ENCODE data around the gene ELOB. TPM values are rescaled to one million over a fixed set of nuclear protein-coding genes. Genes with fewer than 3 reads are reported as not detected.

ELOB gene
- total RNA-seq, 1 donor from 2014 or later = 402 TPM

DNA sequence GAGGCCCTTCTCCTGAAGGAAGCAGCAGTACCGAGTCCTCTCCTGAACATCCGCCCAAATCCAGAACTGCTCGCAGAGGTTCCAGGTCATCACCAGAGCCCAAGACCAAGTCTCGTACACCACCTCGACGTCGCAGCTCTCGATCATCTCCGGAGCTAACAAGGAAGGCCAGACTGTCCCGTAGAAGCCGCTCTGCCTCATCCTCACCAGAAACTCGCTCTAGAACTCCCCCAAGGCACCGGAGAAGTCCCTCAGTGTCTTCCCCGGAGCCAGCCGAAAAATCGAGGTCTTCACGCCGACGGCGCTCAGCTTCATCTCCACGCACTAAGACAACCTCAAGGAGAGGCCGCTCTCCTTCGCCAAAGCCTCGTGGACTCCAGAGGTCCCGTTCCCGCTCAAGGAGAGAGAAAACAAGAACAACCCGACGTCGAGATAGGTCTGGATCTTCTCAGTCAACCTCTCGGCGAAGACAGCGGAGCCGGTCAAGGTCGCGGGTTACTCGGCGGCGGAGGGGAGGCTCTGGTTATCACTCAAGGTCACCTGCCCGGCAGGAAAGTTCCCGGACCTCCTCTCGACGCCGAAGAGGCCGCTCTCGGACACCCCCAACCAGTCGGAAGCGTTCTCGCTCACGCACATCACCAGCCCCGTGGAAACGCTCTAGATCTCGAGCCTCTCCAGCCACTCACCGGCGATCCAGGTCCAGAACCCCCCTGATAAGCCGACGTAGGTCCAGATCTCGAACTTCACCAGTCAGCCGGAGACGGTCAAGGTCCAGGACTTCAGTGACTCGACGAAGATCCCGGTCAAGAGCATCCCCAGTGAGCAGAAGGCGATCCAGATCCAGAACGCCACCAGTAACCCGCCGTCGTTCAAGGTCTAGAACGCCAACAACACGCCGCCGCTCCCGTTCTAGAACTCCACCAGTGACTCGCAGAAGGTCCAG, 11.3 kb downstream of the ELOB start:
- Histone ChIP-seq H3F3A (ENCODE audit: low read depth) (peaks cover 75% of the 10 kb centered on the region), H4K20me1 (ENCODE audit: low read depth) (peaks cover 48% of the 10 kb centered on the region), H3K9ac (no peak overlapping the region), H3K27ac (no peak overlapping the region), H3K79me2 (ENCODE audit: low read depth) (peaks cover 86% of the 10 kb centered on the region), H3K27me3 (no peaks in the 10 kb centered on the region), H3K4me2 (no peak overlapping the region), H3K4me1 (no peaks in the 10 kb centered on the region), H2AFZ (replicated peaks) (no peak overlapping the region), H3K9me3 (ENCODE audit: low read depth) (no peaks in the 10 kb centered on the region), H3K4me3 (no peak overlapping the region), H3K36me3 (peaks cover 43% of the 10 kb centered on the region)
- Mint-ChIP-seq H3K27me3 (ENCODE audit: insufficient read depth, low read depth) (peaks cover 28% of the 10 kb centered on the region), H3K9me3 (peaks cover 41% of the 10 kb centered on the region), H3K4me3 (no peak overlapping the region), H3K4me1 (peaks cover under 1% of the 10 kb centered on the region), H3K27ac (no peak overlapping the region), H3K36me3 (peaks cover 76% of the 10 kb centered on the region)
- TF ChIP-seq CTCF (IDR thresholded peaks at IDR 0.05) (no peak), EZH2phosphoT487 (IDR thresholded peaks at IDR 0.05) (no peak), EZH2 (IDR thresholded peaks at IDR 0.05) (no peak)
- DNase-seq (ENCODE audit: low spot score) = no peak

DNA sequence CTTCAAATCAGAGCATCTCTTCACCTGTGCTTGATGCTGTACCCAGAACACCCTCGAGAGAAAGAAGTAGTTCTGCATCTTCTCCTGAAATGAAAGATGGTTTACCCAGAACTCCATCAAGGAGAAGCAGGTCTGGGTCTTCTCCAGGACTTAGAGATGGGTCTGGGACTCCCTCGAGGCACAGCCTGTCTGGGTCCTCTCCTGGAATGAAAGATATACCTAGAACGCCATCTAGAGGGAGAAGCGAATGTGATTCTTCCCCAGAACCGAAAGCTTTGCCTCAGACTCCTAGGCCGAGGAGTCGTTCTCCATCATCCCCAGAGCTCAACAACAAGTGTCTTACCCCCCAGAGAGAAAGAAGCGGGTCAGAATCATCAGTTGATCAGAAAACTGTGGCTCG, 12.4 kb downstream of the ELOB start:
- Histone ChIP-seq H3K27me3 (no peaks in the 10 kb centered on the region), H3K79me2 (ENCODE audit: low read depth) (peaks cover 96% of the 10 kb centered on the region), H3K9me3 (ENCODE audit: low read depth) (no peaks in the 10 kb centered on the region), H3K4me3 (no peak overlapping the region), H4K20me1 (ENCODE audit: low read depth) (peaks cover 38% of the 10 kb centered on the region), H3K36me3 (peaks cover 51% of the 10 kb centered on the region), H2AFZ (replicated peaks) (no peak overlapping the region), H3K9ac (no peak overlapping the region), H3K4me1 (no peaks in the 10 kb centered on the region), H3K27ac (no peak overlapping the region), H3F3A (ENCODE audit: low read depth) (peaks cover 74% of the 10 kb centered on the region), H3K4me2 (no peak overlapping the region)
- Mint-ChIP-seq H3K4me1 (no peaks in the 10 kb centered on the region), H3K27ac (no peak overlapping the region), H3K9me3 (peaks cover 43% of the 10 kb centered on the region), H3K36me3 (peaks cover 82% of the 10 kb centered on the region), H3K27me3 (ENCODE audit: insufficient read depth, low read depth) (peaks cover 28% of the 10 kb centered on the region), H3K4me3 (no peak overlapping the region)
- TF ChIP-seq EZH2phosphoT487 (IDR thresholded peaks at IDR 0.05) (no peak), CTCF (IDR thresholded peaks at IDR 0.05) (no peak), EZH2 (IDR thresholded peaks at IDR 0.05) (no peak)
- DNase-seq (ENCODE audit: low spot score) = no peak

GRCh38 chr16:2763173-2763572, 13.9 kb downstream of the ELOB start:
- H4K20me1 ChIP-seq (ENCODE audit: low read depth) = peaks cover 23% of the 10 kb centered on the region
- H3K9me3 Mint-ChIP-seq = peaks cover 47% of the 10 kb centered on the region
- H3K27ac Mint-ChIP-seq = no peak overlapping the region
- H3K36me3 Mint-ChIP-seq = peaks cover 91% of the 10 kb centered on the region
- H2AFZ ChIP-seq (replicated peaks) = no peak overlapping the region
- H3K27me3 ChIP-seq = no peaks in the 10 kb centered on the region
- peaks cover 28% of the 10 kb centered on the region for H3K27me3 Mint-ChIP-seq (ENCODE audit: insufficient read depth, low read depth)
- DNase-seq (ENCODE audit: low spot score) = no peak
- no peaks in the 10 kb centered on the region for H3K4me1 ChIP-seq
- H3K9me3 ChIP-seq (ENCODE audit: low read depth) = no peaks in the 10 kb centered on the region
- H3K4me1 Mint-ChIP-seq = no peaks in the 10 kb centered on the region
- H3K4me2 ChIP-seq = no peak overlapping the region
- no peak overlapping the region for H3K9ac ChIP-seq
- H3K4me3 Mint-ChIP-seq = no peak overlapping the region
- H3K36me3 ChIP-seq = peaks cover 65% of the 10 kb centered on the region
- H3K4me3 ChIP-seq = no peak overlapping the region
- H3F3A ChIP-seq (ENCODE audit: low read depth) = peaks cover 65% of the 10 kb centered on the region
- TF ChIP-seq EZH2phosphoT487 (IDR thresholded peaks at IDR 0.05) (no peak), CTCF (IDR thresholded peaks at IDR 0.05) (no peak), EZH2 (IDR thresholded peaks at IDR 0.05) (no peak)
- H3K27ac ChIP-seq = no peak overlapping the region
- peaks cover 100% of the 10 kb centered on the region for H3K79me2 ChIP-seq (ENCODE audit: low read depth)

Measured in neural progenitor cell (in vitro differentiated cells).